ENCODE data around the gene SRD5A1. TPM values are rescaled to one million over a fixed set of nuclear protein-coding genes. Genes with fewer than 3 reads are reported as not detected.

Gene SRD5A1
- total RNA-seq, 4 donors from 2014 or later, result 9.0 to 79.8 (median 17.0) TPM

- no peak overlapping the region for H3K4me3 ChIP-seq
- intact Hi-C loops (cut with DNase I; ENCODE audit: low total_unique reads) (no loop called here), in situ Hi-C loops (cut with MboI; ENCODE audit: low pct_ligation_motif_present in 1 of 4, low pct_unique_long_range_greater_than_20kb in 1 of 4, low sequenced_read_pairs in 3 of 4) (loop anchor here in 1 of 4 donors (25.0 kb wide), 1 partner anchor 1104 kb away; no protein-coding TSS in a partner anchor)
- H3K27ac ChIP-seq, result no peak overlapping the region
- H3K4me1 ChIP-seq, result no peaks in the 10 kb centered on the region
- DNase-seq, result no peak
- peaks cover 0 to 2% (median 0%) of the 10 kb centered on the region in 4 donors for H3K36me3 ChIP-seq
- TF ChIP-seq POLR2AphosphoS5 (IDR thresholded peaks at IDR 0.05), result no peak
- TF ChIP-seq POLR2A (IDR thresholded peaks at IDR 0.05), result no peak
- no peak for TF ChIP-seq EP300 (IDR thresholded peaks at IDR 0.05; ENCODE audit: low read depth)
- TF ChIP-seq, protein P1, sequence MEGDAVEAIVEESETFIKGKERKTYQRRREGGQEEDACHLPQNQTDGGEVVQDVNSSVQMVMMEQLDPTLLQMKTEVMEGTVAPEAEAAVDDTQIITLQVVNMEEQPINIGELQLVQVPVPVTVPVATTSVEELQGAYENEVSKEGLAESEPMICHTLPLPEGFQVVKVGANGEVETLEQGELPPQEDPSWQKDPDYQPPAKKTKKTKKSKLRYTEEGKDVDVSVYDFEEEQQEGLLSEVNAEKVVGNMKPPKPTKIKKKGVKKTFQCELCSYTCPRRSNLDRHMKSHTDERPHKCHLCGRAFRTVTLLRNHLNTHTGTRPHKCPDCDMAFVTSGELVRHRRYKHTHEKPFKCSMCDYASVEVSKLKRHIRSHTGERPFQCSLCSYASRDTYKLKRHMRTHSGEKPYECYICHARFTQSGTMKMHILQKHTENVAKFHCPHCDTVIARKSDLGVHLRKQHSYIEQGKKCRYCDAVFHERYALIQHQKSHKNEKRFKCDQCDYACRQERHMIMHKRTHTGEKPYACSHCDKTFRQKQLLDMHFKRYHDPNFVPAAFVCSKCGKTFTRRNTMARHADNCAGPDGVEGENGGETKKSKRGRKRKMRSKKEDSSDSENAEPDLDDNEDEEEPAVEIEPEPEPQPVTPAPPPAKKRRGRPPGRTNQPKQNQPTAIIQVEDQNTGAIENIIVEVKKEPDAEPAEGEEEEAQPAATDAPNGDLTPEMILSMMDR (IDR thresholded peaks at IDR 0.05), result no peak
- H3K27me3 ChIP-seq, result no peaks in the 10 kb centered on the region
- 87% methylated on average over 12 of the region's 12 CpGs; no CpG with 5 or more reads in 1 of the 2 donors for WGBS, 2 donors (ENCODE audit: low coverage in 1 of 2)
- H3K9me3 ChIP-seq, result no peaks in the 10 kb centered on the region
These were observed 41.5 kb upstream of the SRD5A1 start for GRCh38 chr5:6591671-6592288.

DNA sequence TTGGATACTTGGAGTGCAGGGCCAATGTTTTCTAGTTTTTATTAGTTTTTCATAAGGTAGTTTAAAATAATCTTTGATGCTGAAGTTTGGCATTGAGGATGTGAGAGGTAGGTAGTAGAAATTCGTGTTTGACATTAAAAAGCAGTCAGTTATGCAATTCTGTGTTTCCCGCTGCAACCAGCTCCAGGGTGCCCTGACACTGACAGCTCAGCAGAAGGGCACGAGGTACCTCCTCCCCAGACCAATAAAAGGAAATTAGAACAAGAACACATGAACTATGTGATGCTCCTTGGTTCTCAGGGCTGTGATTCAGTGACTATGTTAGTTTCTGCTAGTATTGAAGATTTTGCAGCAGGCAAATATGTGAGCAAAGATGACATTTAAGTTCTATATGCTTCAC, 40.6 kb upstream of the SRD5A1 start:
- 61 to 94% methylated on average over 2 to 3 of the region's 3 CpGs for WGBS, 2 donors (ENCODE audit: low coverage in 1 of 2)
- no peaks in the 10 kb centered on the region for H3K4me1 ChIP-seq
- no peak overlapping the region for H3K4me3 ChIP-seq
- no peaks in the 10 kb centered on the region for H3K27me3 ChIP-seq
- in situ Hi-C loops (cut with MboI; ENCODE audit: low pct_ligation_motif_present in 1 of 4, low pct_unique_long_range_greater_than_20kb in 1 of 4, low sequenced_read_pairs in 3 of 4) (loop anchor here in 1 of 4 donors (25.0 kb wide), 1 partner anchor 1105 kb away; no protein-coding TSS in a partner anchor), intact Hi-C loops (cut with DNase I; ENCODE audit: low total_unique reads) (no loop called here)
- peaks cover 0 to 8% (median 0%) of the 10 kb centered on the region in 4 donors for H3K36me3 ChIP-seq
- H3K27ac ChIP-seq, result no peak overlapping the region
- no peaks in the 10 kb centered on the region for H3K9me3 ChIP-seq
- TF ChIP-seq POLR2A (IDR thresholded peaks at IDR 0.05), result no peak
- DNase-seq, result no peak

GRCh38 chr5:6593148-6594016, 39.9 kb upstream of the SRD5A1 start:
- H3K36me3 ChIP-seq, result peaks cover 0 to 8% (median under 1%) of the 10 kb centered on the region in 4 donors
- 82 to 84% methylated on average over 7 to 14 of the region's 14 CpGs for WGBS, 2 donors (ENCODE audit: low coverage in 1 of 2)
- in situ Hi-C loops (cut with MboI; ENCODE audit: low pct_ligation_motif_present in 1 of 4, low pct_unique_long_range_greater_than_20kb in 1 of 4, low sequenced_read_pairs in 3 of 4), result loop anchor here in 1 of 4 donors (25.0 kb wide), 1 partner anchor 1106 kb away; no protein-coding TSS in a partner anchor
- intact Hi-C loops (cut with DNase I; ENCODE audit: low total_unique reads), result no loop called here
- TF ChIP-seq POLR2A (IDR thresholded peaks at IDR 0.05) (no peak), EP300 (IDR thresholded peaks at IDR 0.05; ENCODE audit: low read depth) (no peak), POLR2AphosphoS5 (IDR thresholded peaks at IDR 0.05) (no peak)
- TF ChIP-seq, protein P1 (IDR thresholded peaks at IDR 0.05), result no peak
- no peak for DNase-seq
- no peaks in the 10 kb centered on the region for H3K4me1 ChIP-seq
- no peaks in the 10 kb centered on the region for H3K9me3 ChIP-seq
- H3K27ac ChIP-seq, result no peak overlapping the region
- H3K4me3 ChIP-seq, result no peak overlapping the region
- no peaks in the 10 kb centered on the region for H3K27me3 ChIP-seq

DNA sequence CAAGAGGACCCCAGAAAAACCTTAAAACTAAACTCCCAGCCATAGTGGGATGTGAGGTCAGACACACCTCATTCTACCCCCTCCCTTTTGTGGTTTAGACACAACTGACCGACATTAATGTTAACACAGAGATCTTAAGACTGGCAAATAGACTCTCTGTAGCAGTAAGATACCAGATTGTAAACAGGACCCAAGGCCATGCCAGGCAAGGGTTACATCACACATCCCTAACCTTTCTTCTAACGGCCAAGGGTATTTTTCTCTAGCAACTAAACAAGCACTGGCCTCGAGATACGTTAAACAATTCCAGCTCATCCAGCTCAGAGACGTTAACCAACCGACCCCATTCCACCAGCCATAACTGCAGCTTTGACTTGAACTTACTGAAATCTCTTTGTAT, 39.2 kb upstream of the SRD5A1 start:
- 84 to 98% methylated on average over 6 of the region's 6 CpGs for WGBS, 2 donors (ENCODE audit: low coverage in 1 of 2)
- TF ChIP-seq POLR2A (IDR thresholded peaks at IDR 0.05) (no peak), EP300 (IDR thresholded peaks at IDR 0.05; ENCODE audit: low read depth) (no peak), POLR2AphosphoS5 (IDR thresholded peaks at IDR 0.05) (no peak)
- TF ChIP-seq, protein P1 (IDR thresholded peaks at IDR 0.05), result no peak
- Histone ChIP-seq H3K27me3 (no peaks in the 10 kb centered on the region), H3K4me1 (no peaks in the 10 kb centered on the region), H3K9me3 (no peaks in the 10 kb centered on the region), H3K27ac (no peak overlapping the region), H3K4me3 (no peak overlapping the region), H3K36me3 (peaks cover 0 to 8% (median 3%) of the 10 kb centered on the region in 4 donors)
- intact Hi-C loops (cut with DNase I; ENCODE audit: low total_unique reads), result no loop called here
- in situ Hi-C loops (cut with MboI; ENCODE audit: low pct_ligation_motif_present in 1 of 4, low pct_unique_long_range_greater_than_20kb in 1 of 4, low sequenced_read_pairs in 3 of 4), result loop anchor here in 1 of 4 donors (25.0 kb wide), 1 partner anchor 1107 kb away; no protein-coding TSS in a partner anchor
- no peak for DNase-seq

All from transverse colon (tissue), 4 donors.